Esophagus squamous epithelium (tissue), 4 donors: Measurements from ENCODE around the gene PADI4.

ENCODE experiments used
- POLR2A ChIP-seq, 4 donors: fragments of 450-650 bp; IDR thresholded peaks; one replicate each; pipeline ENCODE4 v1.6.1; 2017; ENCODE audit warnings: antibody characterized with exemption in 4 of 4, mild to moderate bottlenecking in 4 of 4, moderate library complexity in 3 of 4
- TF ChIP-seq, protein P1 (sequence below), 6 experiments: fragments of 450-650 bp in 4 of 6; fragments of 200-600 bp in 2 of 6; sonication (generic) in 2 of 6; IDR thresholded peaks; one replicate each; pipeline ENCODE4 v1.5.1; 2016 to 2019; ENCODE audit warnings: antibody characterized with exemption in 6 of 6, mild to moderate bottlenecking in 4 of 6, moderate library complexity in 4 of 6

DNA sequence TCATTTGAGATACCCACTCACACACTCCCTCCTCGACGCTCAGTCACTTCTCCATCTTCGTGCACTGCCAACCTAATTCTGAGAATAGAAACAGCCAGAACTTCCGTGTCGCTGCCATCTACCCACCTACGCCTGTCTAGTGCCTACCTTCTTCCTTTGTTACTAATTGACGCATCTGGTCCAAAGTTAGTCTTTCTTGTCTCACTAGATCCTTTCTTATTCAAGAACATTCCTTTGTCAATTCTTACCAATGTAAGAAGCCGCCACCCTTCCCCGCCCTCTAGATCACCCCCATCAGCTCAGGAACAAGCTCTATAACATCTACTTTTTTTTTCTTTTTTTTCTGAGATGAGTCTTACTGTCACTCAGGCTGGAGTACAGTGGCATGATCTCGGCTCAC, 67.7 kb downstream of the PADI4 start:
- TF ChIP-seq, protein P1, sequence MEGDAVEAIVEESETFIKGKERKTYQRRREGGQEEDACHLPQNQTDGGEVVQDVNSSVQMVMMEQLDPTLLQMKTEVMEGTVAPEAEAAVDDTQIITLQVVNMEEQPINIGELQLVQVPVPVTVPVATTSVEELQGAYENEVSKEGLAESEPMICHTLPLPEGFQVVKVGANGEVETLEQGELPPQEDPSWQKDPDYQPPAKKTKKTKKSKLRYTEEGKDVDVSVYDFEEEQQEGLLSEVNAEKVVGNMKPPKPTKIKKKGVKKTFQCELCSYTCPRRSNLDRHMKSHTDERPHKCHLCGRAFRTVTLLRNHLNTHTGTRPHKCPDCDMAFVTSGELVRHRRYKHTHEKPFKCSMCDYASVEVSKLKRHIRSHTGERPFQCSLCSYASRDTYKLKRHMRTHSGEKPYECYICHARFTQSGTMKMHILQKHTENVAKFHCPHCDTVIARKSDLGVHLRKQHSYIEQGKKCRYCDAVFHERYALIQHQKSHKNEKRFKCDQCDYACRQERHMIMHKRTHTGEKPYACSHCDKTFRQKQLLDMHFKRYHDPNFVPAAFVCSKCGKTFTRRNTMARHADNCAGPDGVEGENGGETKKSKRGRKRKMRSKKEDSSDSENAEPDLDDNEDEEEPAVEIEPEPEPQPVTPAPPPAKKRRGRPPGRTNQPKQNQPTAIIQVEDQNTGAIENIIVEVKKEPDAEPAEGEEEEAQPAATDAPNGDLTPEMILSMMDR (IDR thresholded peaks at IDR 0.05) = no peak
- no peak for TF ChIP-seq POLR2A (IDR thresholded peaks at IDR 0.05)
